NCI-H82 treated with DMSO at 0.1 percent for 48 hours (cell line): ENCODE results near the gene CTDSP2.
"Not testable (repeated sequence)": the region's sequence is repeated elsewhere in the genome, so short reads cannot be mapped to it uniquely, and the experiment has no call there.

Source experiments
- DNase-seq: peaks from one replicate; lab custom pipeline; 2025; ENCODE audit not compliant: unreplicated experiment; lab: John Stamatoyannopoulos, UW

The CTDSP2 gene

DNA sequence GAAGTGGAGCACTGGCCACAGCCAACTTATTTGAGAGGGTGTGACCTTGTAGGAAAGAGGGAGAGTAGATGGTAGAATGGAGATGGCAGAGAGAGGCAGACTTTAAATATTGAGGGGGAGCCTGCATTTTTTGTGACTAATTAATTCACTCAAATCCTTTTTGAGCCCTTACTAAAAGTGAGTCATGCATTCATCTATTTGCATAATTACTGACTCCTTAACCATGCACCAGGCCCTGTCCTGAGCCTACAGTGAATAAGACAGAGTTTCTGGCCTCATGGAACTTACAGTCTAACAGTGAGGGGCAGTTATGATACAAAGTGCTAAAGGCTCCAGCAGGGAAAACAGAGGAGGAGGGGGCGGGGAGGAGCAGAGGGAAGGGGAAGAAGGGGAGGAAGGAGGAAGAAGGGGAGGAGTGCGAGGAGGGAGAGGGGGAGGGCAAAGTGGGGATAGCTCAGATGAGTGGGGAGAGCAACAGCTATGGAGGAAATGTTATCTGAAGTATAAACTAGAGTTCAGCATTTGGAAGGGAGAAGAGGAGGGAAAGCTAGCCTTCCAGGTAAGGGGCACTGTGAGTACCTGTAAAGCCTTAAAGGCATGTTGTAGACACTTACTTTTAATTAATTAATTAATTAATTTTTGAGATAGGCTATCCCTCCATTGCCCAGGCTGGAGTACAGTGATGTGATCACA is 7.5 kb upstream of the CTDSP2 start:
- DNase-seq = no peak

DNA sequence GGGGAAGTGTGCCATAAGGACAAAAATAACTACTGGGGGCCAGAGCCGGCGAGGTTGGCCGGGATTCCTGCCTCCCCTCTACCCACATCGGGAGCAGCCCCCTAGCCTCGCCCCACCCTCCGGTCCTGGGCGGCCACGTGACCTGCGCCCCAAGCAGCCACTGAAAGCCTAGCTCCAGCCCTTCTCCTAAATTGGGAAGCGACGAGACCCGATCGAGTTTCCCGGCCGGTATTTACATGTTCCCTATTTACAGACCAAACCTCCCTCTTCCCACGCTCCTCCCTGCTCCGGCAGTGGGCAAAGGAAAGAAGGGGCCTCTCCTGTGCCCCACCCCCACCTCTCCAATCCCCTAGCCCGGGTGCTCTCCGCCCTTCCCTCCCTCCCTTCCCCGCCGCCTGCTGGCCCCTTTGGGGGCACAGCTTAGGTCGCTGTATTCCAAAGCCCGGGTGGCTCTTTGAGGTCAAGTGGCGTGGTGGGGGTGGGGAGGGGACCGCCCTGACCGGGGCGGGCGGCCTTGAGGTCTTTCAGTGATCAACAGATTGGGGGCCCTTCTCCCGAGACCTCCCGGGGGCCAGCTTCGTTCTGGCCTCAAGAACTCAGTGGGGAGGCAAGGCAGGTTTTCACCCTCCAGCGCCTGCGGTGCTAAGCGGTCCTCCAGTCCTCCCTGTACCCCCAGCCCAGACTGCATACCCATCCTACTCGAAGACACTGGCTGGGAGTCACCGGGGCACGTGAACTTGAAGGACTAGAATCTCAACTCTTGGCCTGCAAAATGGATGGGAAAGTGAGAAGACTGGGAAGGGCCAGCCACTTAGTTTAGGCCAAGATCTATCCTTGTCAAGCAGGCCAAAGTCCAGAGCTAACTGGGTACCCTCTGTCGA is 6.3 kb upstream of the CTDSP2 start:
- DNase-seq = no peak

DNA sequence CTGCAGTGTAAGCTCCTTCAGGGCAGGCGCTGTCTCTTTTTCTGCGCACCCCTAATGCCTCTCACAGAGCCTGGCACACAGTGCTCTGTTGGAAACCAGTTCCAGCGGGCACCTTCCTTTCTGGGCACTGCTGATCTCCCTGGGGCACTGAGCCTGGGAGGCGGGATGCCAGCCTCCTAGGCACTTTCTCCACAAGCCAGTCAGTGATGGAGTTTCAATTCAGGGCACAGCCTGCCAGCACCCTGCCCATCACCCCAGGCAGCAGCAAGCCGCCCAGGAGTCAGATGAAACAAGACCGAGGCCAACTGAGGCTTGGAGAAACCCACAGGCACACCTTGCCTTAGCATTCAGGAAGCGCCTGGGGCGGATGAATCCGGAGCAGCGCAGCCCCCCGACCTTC is 5.7 kb upstream of the CTDSP2 start:
- no peak for DNase-seq

DNA sequence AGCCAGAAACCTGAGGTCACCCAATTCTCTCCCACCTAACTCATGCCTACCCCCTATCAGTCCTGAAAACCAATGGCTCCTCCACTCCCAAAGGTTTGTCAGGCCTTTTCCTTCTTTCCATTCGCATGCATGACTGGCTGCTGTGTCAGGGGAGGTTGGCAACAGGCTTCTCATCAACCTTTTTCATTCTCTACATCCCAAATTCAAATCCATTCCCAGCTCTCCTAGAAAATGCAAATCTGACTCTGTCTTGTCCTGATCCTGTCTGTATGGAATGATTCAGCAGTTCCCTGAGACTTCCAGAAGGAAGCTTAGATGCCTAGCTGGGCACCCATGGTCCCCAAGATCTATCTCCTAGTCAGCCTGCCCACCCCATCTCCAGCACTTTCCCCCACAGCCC is 5.0 kb upstream of the CTDSP2 start:
- DNase-seq = no peak

DNA sequence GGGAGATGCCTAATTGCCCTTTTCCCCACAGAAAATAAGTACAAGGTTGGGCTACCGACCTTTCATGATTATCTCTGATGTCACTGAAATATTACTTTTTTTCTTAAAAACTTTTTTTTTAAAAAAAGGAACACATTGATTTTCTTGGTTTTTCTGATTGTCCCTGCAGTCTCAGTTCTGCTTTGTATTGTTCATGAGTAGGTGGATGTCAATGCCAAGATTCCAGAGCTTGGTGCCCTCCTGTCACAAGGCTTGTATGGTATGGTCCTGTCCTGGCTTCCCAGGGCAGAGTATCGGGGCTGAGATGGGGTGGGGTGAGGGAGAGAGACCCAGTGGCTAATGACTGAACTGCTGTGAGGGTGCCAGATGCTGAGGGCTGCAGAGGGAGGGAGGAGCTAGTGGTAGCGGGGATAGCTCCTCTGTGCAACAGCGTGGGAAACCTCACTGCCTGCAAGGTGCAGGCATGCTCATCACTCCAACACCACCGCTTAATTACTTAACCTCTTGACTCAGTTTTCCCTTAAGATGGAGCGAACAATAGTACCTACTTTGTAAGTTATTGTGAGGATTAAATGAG is 4.4 kb upstream of the CTDSP2 start:
- DNase-seq = peak; percentile 41

DNA sequence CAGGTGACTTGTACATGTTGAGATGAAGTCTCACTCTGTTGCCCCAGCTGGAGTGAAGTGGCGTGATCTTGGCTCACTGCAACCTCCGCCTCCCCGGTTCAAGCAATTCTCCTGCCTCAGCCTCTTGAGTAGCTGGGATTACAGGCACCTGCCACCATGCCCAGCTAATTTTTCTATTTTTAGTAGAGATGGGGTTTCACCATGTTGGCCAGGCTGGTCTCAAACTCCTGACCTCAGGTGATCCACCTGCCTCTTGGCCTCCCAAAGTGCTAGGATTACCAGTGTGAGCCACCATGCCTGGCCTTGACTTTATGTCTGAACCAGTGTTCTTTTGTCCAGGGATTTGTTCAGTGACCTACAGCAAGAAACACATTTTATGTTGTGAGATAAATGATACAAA is 2.9 kb upstream of the CTDSP2 start:
- DNase-seq = not testable (repeated sequence)

DNA sequence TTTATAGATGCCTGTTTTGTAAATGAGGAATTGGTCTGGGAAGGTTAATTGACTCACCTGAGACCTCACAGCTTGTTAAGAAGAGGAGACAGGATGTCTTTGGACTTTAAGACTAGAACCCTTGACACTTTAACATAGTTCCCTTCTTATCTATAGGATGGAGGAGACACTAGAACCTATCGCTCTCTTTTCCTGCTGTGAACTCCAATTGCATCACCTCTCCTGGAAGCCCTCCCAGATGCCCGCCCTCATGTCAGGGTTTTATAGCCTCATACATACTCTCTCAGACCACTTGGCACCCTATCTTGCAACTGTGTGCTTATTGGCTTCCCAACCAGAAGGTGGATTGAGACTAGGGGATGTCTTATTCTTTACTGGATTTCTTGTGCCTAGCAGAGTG is 2.5 kb upstream of the CTDSP2 start:
- no peak for DNase-seq

DNA sequence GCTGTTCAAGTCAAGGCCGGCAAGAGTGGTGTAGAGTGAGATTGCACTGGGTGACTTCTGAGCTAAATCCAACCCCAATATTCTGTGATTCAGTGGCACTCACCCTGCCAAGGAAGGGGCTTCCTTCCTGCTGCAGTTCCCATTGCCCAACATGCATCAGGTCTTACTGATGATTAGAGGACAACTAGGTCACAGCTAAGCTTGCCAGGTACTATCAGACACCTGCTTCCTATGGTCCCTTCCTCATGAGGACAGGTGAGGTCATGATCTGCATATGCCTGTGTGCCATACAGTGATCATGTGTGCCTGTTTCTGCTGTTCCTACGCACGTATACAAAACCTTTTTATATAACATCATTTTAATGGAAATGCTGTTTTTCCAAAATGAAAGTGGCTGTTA is 1.7 kb upstream of the CTDSP2 start:
- DNase-seq = no peak

DNA sequence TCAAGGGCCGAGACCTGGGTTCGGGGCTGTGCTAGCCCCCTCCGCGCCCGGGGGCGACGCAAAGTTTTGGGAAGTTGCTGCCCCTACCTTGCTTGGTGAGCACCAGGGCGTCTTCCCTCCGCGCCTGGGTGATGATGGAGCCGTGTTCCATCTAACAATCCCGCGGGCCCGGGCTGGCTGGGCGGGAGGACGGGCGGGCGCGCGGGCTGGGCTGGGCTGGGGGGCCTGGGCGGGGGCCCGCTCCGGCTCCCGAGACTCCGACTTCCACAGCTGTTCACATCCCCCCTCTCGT is 298 bp downstream of the CTDSP2 start:
- DNase-seq = no peak

DNA sequence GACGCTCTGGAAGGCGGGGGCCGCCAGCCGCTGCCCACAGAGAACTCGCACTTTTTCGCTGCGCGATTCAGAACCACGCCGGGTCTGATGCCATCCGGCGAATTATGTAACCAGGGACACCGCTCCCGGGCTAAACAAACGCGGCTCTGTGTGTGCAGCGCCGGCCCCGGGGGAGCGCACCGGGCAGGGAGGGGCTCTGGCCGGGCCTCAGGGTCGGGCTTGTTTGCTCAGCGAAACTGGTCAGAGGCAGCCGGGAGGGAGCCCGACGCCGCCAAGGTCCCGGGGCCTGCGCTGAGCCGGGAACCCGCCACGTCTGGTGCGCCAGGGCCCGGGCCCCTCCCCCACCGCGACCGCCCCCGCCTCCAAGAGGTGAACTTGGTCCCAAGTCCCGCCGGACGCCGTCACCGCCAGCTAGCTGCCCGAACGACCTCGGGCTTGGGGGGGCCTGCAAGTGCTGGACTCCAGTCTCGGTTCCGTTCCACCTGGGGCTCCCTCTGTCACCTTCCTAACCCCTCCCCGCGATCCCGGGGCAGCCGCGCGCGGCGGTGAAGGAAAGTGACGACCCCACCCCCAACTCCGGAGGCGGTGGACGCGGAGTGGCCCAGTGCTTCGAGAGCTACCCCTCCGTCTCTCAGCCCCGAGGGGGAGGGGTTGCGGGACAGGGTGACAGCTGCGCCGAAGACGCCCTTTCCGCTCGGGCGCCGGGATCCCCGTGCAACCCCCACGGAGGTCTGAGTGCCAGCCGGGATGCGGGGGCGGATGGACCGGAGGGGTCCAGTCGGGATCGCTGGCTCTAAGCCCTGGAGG is 848 bp downstream of the CTDSP2 start:
- peak; percentile 11 for DNase-seq

DNA sequence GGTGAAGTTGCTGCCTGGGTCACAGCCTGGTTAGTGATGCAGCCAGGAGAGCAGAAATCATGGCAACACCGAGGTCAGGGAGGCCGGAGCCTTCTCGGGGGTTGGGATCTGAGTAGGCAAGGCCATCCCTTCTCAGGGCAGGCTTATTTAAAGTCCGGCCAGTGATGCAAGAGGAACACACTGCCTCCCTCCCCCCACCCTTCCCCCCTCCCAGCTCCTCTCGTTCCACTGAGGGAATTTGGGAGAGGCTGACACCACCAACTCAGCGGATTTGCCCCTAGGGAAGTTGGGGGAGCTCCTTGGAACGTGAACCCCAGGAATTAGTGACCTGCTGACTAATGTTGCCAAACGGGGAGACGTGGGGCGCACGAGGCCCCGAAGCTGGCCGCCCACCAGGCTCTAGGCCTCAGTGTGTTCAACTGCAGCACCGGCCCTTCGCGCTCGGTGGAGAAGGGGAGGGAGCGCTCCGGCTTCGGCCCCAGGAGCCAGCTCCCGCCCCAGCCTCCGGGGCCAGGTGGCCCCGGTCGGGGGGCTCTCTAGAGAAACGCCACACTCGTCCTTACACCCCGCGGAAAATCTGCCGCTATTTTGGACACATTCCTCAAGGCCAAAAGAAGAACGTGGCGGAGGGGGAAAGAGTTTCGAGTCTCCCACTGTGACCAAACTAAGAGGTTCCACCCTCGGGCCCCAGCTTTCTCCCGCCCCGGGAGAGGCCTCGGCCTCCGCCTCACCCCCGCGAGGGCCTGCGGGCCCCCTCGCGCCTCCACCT is 1.6 kb downstream of the CTDSP2 start:
- no peak for DNase-seq

DNA sequence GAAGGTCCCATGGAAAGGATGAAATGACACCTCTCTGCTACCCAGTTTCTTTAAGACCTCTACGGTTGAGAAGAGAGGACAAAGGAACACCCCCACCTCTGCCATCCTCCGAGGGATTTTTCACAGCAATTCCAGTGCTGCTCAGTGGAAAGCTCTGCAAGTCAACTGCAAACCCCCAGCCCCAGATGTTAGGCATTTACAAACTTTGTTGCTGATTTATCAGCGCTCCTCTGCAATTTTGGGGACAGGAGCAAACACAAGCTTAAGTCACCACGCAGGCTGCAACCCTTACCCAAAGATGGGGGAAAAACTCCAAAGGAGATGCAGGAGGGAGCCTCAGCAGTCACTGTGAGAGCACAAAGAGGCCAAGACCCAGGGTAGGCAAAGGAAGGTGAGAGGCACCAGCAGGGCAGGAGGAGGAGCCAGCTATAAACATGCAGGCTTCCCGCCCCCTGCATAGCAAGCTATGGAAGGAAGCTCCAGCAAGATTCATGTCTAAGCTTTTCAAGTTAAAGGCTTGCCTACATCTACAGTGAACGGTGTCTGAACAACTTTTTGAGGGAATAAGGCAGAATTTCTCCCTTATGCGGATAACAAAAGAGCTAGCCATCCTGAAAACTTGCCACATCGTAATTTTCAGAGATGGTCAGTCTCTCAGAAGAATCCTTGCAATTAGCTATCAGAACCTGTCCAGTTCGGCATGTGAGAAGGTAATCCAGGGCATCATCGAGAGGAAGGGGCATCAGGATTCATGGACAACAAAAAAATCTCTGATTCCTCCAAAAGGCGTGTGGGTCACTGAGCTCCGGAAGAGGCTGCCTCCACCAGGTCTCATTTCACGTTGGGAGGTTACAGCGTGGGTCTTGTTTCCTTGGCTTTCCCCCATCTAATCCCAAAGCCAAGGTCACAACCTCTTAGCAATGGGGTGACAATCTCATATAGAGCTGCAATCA is 3.9 kb downstream of the CTDSP2 start:
- peak; percentile 11 for DNase-seq

DNA sequence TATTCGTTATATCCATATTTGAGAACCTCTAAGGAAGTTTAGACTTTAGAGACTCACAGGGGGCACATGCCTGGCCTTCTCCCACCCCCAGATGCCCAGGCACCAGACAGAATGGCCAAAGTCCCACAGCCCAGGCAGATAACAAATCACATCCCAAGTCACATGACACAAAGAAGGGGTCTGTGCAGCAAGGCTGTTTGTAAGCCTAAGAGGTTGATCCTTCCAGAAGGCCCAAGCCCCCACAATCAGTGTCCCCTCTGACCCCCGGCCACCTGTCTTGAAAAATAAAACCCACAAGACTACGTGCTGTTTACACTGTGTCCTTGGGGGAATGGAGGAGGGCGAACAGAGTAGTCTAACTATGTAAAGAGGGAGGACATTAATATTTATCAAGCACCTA is 5.1 kb downstream of the CTDSP2 start:
- peak; percentile 64 for DNase-seq

DNA sequence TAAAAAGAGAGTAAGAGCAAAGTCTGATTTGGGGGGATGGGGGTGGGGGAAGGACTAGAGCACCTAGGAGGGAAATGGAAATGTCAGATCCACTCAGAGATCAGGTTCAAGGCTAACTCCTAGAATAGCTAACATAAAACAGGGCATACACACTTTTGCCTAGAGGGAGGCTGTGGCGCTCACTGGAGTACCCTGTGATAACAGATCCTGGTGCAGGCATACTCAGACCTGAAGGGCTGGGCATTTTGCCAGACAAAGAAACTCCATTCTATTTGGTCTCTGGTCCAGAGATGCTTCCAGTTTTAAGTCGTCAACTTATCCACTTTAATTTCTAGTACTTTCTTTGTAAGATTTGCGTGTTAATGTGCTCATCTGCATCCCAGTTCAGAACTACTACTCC is 5.8 kb downstream of the CTDSP2 start:
- DNase-seq = no peak

DNA sequence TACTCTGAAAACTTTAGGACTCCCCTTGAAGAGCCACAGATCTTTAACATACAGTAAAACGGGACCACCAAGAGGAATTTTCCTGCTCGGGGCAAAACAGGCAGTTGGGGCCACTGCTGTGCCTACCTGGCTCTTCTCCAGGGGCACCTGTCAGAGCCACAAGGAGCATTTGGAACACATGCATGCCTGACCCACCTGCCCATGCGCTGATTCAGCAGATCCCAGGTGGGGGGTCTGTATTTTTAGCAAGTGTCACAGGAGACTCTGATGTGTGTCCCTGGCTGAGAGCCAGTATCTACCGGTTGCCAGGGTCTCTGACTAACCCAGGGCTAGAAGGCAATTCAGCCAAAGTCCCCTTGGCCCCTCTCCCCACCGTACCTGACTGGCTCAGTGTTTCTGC is 6.5 kb downstream of the CTDSP2 start:
- DNase-seq = no peak

DNA sequence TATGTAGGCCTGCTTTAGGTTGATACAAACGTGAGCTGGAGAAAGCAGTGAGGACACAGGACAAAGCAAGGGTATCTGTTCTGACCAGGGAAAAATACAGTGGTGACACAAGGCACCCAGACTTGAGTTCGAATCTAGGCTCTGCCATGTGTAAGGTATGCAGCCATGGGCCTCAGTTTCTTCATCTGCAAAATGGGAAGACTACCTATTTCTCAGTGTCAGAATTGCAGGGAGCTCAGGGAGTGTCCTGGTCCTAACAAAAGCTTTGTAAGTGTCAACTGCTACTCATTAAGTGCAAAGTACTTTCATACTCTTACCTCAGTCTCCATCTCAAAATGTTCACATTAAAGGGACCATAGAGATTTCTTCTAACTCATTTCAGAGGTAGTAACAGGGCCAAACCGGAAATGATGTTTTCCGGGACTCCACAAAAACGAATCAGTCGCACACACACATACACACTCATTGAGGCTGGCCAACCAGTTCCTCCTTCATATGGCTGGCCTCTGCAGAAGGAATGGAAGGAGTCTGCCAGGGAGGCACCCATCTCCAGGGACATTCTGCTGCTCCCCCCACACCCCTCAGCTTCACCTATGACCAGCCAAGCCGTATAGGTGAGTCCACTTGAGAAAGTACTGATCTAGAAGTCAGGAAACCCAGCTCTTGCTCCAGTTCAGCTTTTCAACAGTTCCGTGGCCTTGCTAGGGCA is 7.8 kb downstream of the CTDSP2 start:
- no peak for DNase-seq

DNA sequence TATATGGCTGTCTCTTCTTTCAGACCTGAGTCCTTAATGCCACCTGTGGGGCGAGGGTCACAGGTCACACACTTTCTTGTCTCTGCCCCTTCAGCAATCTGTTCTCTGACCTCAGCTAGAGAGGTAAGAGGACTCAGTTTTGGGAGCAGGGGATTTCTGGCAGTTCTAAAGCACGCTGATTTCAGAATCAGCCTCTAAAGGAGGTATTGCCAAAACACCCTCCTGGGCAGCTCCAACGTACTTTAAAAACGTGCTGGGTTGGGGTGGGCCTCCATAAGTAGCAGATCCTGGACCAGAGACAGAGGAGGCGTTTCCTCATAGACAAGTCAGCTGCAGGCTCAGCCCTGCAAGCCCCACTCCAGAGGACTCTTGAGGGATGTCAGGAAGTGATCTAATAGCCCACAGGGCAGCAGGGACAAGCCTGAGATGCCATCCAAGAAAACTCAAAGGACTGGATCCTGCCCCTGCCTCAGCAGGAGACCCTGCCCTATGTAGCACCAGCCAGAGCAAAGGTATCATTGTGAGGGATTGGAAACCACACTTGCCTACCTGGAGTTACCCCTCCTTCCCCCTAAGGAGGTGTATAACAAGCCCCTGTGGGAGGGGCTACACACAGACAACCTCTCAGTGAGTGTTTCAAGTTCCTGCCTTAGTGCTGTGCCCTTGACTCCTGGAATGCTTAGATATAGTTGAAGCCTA is 8.5 kb downstream of the CTDSP2 start:
- DNase-seq = no peak
